22Rv1 (cell line): ENCODE results near the gene OGA.

ENCODE experiments used
- H3K27ac ChIP-seq: fragments of 450-650 bp; 2 replicates; pipeline ENCODE4 v1.5.1; 2017
- CTCF ChIP-seq: fragments of 450-650 bp; IDR thresholded peaks from 2 replicates; pipeline ENCODE4 v1.5.1; 2017; ENCODE audit warnings: mild to moderate bottlenecking
- ZFX ChIP-seq: fragments of 450-650 bp; IDR thresholded peaks from 2 replicates; pipeline ENCODE4 v1.6.1; 2017; ENCODE audit warnings: antibody characterized with exemption, borderline replicate concordance

Gene OGA

GRCh38 chr10:101771380-101771779 lies 46.9 kb downstream of the OGA start:
- H3K27ac ChIP-seq = no peak overlapping the region
- TF ChIP-seq CTCF (no peak), ZFX (no peak)

GRCh38 chr10:101770331-101771215 lies 47.7 kb downstream of the OGA start:
- H3K27ac ChIP-seq = no peak overlapping the region
- no peak for TF ChIP-seq CTCF
- TF ChIP-seq ZFX = no peak

GRCh38 chr10:101769541-101770180 lies 48.6 kb downstream of the OGA start:
- TF ChIP-seq CTCF (no peak), ZFX (no peak)
- no peak overlapping the region for H3K27ac ChIP-seq

GRCh38 chr10:101768791-101769170 lies 49.5 kb downstream of the OGA start:
- TF ChIP-seq CTCF = no peak
- TF ChIP-seq ZFX = no peak
- H3K27ac ChIP-seq = no peak overlapping the region

- TF ChIP-seq ZFX (no peak), CTCF (no peak)
- no peak overlapping the region for H3K27ac ChIP-seq
Observed at GRCh38 chr10:101767966-101768790, 50.1 kb downstream of the OGA start.

GRCh38 chr10:101767600-101767945 lies 50.7 kb downstream of the OGA start:
- TF ChIP-seq CTCF (no peak), ZFX (no peak)
- no peak overlapping the region for H3K27ac ChIP-seq
